ENCODE measurements around the gene VDR. TPM values are rescaled to one million over a fixed set of nuclear protein-coding genes. Genes with fewer than 3 reads are reported as not detected.

The VDR gene
- polyA plus RNA-seq, 1 donor (not counting 4 experiments of a cell fraction or from before 2014, with no cell fraction given), result 43.3 TPM

- dilution Hi-C loops (cut with MboI; ENCODE audit: extremely low pct_ligation_motif_present, low sequenced_read_pairs), result no loop called here
- TF ChIP-seq CTCF (optimal IDR thresholded peaks at IDR 0.05 in 1 of 3, IDR thresholded peaks at IDR 0.05 in 1 of 3, conservative IDR thresholded peaks at IDR 0.05 in 1 of 3; ENCODE audit: extremely low read depth in 1 of 3, insufficient read depth in 2 of 3, low read length in 3 of 3) (no peak), EZH2 (IDR thresholded peaks at IDR 0.05; ENCODE audit: low read length) (no peak)
- Histone ChIP-seq H3K9me3 (ENCODE audit: control insufficient read depth, low read depth, low read length) (no peaks in the 10 kb centered on the region), H3K36me3 (ENCODE audit: control insufficient read depth in 2 of 2, extremely low read depth in 1 of 2, insufficient read depth in 2 of 2, low read length in 2 of 2) (peaks cover 1 to 6% of the 10 kb centered on the region in 2 experiments), H3K79me2 (ENCODE audit: control insufficient read depth, insufficient read depth, low read length) (peaks cover 27% of the 10 kb centered on the region), H3K4me3 (ENCODE audit: control insufficient read depth in 2 of 3, extremely low read depth in 1 of 3, insufficient read depth in 2 of 3, low read depth in 1 of 3, low read length in 3 of 3) (no peak overlapping the region), H3K9ac (ENCODE audit: control insufficient read depth, extremely low read depth, insufficient read depth, low read length) (no peak overlapping the region), H3K27ac (ENCODE audit: control insufficient read depth, insufficient read depth, low read length) (no peak overlapping the region), H2AFZ (ENCODE audit: control insufficient read depth, low read length) (no peak overlapping the region), H3K9me1 (ENCODE audit: control insufficient read depth, extremely low read depth, insufficient read depth, low read length) (peaks cover 6% of the 10 kb centered on the region), H3K27me3 (ENCODE audit: control insufficient read depth, extremely low read depth, insufficient read depth, low read length) (no peaks in the 10 kb centered on the region), H3K4me1 (ENCODE audit: control insufficient read depth, extremely low read depth, insufficient read depth, low read length) (peaks cover 53% of the 10 kb centered on the region), H3K4me2 (ENCODE audit: control insufficient read depth, extremely low read depth, insufficient read depth, low read depth, low read length) (no peak overlapping the region), H4K20me1 (ENCODE audit: control insufficient read depth, extremely low read depth, insufficient read depth, low read length) (no peaks in the 10 kb centered on the region)
- no peak for DNase-seq (ENCODE audit: low read depth, low spot score)
- no peak for FAIRE-seq
These were observed 81.9 kb downstream of the VDR start for GRCh38 chr12:47822863-47823262.

- Histone ChIP-seq H2AFZ (ENCODE audit: control insufficient read depth, low read length) (no peak overlapping the region), H3K4me1 (ENCODE audit: control insufficient read depth, extremely low read depth, insufficient read depth, low read length) (peaks cover 57% of the 10 kb centered on the region)
These were observed 82.4 kb downstream of the VDR start for GRCh38 chr12:47822401-47822800.

More at GRCh38 chr12:47822401-47822800, 82.4 kb downstream of the VDR start:
- dilution Hi-C loops (cut with MboI; ENCODE audit: extremely low pct_ligation_motif_present, low sequenced_read_pairs), result no loop called here
- Histone ChIP-seq H3K79me2 (ENCODE audit: control insufficient read depth, insufficient read depth, low read length) (peaks cover 31% of the 10 kb centered on the region), H4K20me1 (ENCODE audit: control insufficient read depth, extremely low read depth, insufficient read depth, low read length) (no peaks in the 10 kb centered on the region), H3K9ac (ENCODE audit: control insufficient read depth, extremely low read depth, insufficient read depth, low read length) (no peak overlapping the region), H3K27me3 (ENCODE audit: control insufficient read depth, extremely low read depth, insufficient read depth, low read length) (no peaks in the 10 kb centered on the region), H3K4me2 (ENCODE audit: control insufficient read depth, extremely low read depth, insufficient read depth, low read depth, low read length) (no peak overlapping the region), H3K9me1 (ENCODE audit: control insufficient read depth, extremely low read depth, insufficient read depth, low read length) (peaks cover 6% of the 10 kb centered on the region), H3K9me3 (ENCODE audit: control insufficient read depth, low read depth, low read length) (no peaks in the 10 kb centered on the region), H3K27ac (ENCODE audit: control insufficient read depth, insufficient read depth, low read length) (no peak overlapping the region), H3K4me3 (ENCODE audit: control insufficient read depth in 2 of 3, extremely low read depth in 1 of 3, insufficient read depth in 2 of 3, low read depth in 1 of 3, low read length in 3 of 3) (no peak overlapping the region), H3K36me3 (ENCODE audit: control insufficient read depth in 2 of 2, extremely low read depth in 1 of 2, insufficient read depth in 2 of 2, low read length in 2 of 2) (peaks cover 1 to 9% of the 10 kb centered on the region in 2 experiments)
- DNase-seq (ENCODE audit: low read depth, low spot score) (no peak), FAIRE-seq (no peak)
- TF ChIP-seq EZH2 (IDR thresholded peaks at IDR 0.05; ENCODE audit: low read length), result no peak
- TF ChIP-seq CTCF (optimal IDR thresholded peaks at IDR 0.05 in 1 of 3, IDR thresholded peaks at IDR 0.05 in 1 of 3, conservative IDR thresholded peaks at IDR 0.05 in 1 of 3; ENCODE audit: extremely low read depth in 1 of 3, insufficient read depth in 2 of 3, low read length in 3 of 3), result no peak
